T47D (cell line): ENCODE data around the gene STK24.

Source experiments
- DNase-seq, 2 experiments: peaks; one replicate each; pipeline versions ENCODE4 v3.0.0 to v3.0.0-alpha.2; 2011 to 2012; ENCODE audit warnings: low read depth in 1 of 2, low spot score in 1 of 2
- JUND ChIP-seq: IDR thresholded peaks from 2 replicates; pipeline ENCODE4 v1.6.1; 2012; ENCODE audit warnings: low read depth
- in situ Hi-C: cut with HindIII; loops from 2 replicates; pipeline ENCODE4 v1.10.0; 2016; ENCODE audit warnings: low sequenced_read_pairs, low pct_unique_long_range_greater_than_20kb

STK24 gene

DNA sequence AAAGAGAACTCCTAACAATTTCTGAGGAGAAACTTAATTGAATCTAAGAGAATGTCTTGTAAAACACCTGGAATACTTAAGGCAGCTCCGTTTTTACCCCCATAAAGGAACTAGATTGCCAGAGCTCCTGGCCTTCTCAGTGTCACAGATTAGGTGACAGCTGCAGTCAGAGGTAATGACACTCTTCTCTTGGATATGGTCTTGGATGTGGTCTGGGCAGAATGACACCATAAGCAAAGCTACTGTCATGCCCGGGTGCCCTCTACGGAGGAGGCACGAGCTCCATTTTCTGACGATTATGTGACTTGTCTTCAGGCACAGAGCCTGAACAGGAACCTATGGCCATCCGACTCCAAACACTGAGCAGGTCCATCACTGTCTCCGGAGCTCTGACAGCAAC lies 46.7 kb downstream of the STK24 start:
- TF ChIP-seq JUND, result no peak
- no peak for DNase-seq
- in situ Hi-C loops, result no loop called here

DNA sequence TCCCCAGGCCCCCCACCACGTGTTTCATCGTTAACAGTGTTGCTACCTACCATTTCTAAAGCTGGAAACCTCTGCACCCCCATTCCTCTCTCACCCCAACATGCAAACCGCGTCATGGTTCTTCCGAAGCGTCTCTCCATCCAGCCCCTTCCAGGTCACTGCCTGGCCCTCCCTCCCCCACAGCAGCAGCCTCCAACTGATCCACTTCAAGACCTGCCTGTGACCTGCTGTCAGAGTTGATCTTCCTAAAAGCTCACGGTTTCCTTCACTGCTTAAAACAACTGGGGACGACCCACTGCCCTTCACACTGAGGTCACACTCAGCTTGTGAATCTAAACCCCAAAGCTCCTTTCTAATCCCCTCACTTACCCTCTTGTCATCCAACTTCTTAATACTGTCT lies 47.7 kb downstream of the STK24 start:
- no peak for TF ChIP-seq JUND
- DNase-seq, result no peak
- in situ Hi-C loops, result no loop called here

- TF ChIP-seq JUND, result no peak
- in situ Hi-C loops, result no loop called here
- DNase-seq, result no peak
These were observed 48.2 kb downstream of the STK24 start for GRCh38 chr13:98528663-98529064.

GRCh38 chr13:98527526-98527925 lies 49.4 kb downstream of the STK24 start:
- no peak for TF ChIP-seq JUND
- in situ Hi-C loops, result no loop called here
- DNase-seq, result no peak

DNA sequence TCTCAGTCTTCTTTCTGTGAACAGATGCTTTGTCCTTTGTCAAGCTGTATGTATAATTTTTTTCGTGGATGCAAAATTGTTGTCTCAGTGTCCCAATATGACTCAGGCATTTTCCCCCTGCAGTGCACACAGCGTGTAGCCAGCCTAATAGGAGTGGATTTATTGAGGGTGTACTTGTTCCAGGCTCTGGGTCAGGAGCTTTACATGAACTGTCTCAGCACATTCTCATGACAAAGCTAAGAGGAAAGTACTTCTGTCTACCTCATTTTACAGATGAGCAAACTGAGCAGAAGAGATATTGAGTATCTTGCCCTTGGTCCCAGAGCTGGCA lies 50.8 kb downstream of the STK24 start:
- no peak for TF ChIP-seq JUND
- in situ Hi-C loops, result no loop called here
- DNase-seq, result no peak

DNA sequence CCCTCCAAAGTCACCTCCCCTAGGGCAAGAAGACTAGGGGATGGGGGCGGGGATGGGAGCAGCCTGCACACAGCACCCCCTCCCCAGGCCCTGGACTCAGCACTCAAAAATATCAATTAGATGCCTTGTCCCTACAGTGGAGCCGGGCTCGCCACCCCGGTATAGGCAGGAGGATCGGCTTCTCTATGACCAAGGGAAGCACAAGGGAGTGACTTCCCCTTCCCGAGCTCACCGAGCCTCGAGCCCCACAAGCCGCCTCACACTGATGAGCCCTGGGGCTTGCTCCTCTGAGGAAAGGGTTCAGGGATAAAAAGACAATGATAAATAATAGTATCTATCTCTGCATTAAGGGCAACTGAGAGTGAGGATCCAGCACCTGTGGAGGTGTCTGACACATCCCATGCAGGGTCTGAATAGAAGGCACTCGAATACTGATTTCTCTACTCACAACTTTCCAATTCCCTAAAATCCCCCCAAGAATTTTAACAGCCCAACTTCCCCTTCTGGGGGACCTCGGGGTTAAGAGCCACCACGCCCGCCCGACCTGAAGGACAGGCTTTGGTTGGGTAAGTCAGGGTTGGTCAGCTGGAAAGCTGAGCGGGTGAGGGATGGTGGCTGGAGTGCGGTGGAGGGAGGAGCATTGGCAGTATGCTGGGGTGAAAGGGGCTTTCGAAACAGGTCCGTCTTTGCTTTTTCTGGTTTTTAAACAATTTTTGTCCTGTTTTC lies 51.3 kb downstream of the STK24 start:
- TF ChIP-seq JUND, result no peak
- DNase-seq, result no peak

GRCh38 chr13:98524793-98525192 lies 52.1 kb downstream of the STK24 start:
- no peak for TF ChIP-seq JUND
- in situ Hi-C loops, result no loop called here
- no peak for DNase-seq

More for the DNA sequence above, 51.3 kb downstream of the STK24 start:
- in situ Hi-C loops, result no loop called here

- DNase-seq, result no peak
- no peak for TF ChIP-seq JUND
- in situ Hi-C loops, result no loop called here
These were observed 52.5 kb downstream of the STK24 start for GRCh38 chr13:98524391-98524790.

DNA sequence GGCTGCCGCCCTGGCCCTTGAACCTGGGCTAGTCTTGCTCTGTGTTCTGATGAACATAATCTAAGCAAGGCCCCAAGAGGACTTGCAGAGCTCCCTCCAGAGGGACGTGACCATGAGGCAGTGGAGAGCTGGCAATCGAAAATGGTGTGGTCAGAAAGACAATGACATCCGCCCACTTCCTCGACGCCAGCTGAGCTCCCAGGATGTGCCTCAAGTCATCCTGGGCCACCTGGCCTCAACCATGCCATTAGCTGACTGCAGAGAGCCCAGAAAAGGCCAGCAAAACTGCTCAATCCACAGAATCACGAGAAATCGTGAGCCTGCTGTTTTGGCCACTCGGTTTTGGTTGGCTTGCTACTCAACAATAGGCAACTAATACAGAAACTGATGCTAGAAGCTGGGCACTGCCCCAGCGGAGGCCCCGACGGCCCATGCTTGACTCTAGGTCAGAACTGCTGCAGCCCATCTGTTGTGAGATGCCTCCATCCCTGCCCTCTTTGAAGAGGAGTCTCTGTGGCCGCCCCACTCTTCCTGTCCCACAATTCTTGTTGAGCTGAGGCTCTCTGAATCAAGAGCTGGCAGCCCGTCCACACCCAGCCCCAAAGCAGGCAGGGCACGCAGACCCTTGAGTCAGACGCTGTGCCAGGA lies 53.3 kb downstream of the STK24 start:
- no peak for DNase-seq
- TF ChIP-seq JUND, result no peak
- in situ Hi-C loops, result no loop called here

DNA sequence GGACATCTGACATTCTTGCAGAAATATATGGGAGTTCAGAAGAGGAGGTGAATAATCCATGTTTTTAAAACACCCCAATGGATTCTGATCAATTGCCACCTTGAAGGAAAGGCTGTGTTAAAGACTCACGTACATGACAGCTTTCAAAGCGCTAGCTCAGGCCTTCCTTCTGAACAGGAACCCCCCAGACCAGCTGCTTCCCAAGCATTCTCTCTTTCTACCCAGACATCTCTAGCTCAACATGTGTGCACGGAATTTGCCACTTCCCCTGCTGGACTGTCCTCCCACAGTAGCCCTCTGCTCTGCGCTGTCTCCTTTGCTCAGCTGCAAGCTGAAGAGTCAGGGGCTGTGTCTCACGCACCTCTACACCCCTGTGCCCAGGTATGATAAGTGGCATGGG lies 54.5 kb downstream of the STK24 start:
- TF ChIP-seq JUND, result no peak
- in situ Hi-C loops, result no loop called here
- DNase-seq, result no peak

DNA sequence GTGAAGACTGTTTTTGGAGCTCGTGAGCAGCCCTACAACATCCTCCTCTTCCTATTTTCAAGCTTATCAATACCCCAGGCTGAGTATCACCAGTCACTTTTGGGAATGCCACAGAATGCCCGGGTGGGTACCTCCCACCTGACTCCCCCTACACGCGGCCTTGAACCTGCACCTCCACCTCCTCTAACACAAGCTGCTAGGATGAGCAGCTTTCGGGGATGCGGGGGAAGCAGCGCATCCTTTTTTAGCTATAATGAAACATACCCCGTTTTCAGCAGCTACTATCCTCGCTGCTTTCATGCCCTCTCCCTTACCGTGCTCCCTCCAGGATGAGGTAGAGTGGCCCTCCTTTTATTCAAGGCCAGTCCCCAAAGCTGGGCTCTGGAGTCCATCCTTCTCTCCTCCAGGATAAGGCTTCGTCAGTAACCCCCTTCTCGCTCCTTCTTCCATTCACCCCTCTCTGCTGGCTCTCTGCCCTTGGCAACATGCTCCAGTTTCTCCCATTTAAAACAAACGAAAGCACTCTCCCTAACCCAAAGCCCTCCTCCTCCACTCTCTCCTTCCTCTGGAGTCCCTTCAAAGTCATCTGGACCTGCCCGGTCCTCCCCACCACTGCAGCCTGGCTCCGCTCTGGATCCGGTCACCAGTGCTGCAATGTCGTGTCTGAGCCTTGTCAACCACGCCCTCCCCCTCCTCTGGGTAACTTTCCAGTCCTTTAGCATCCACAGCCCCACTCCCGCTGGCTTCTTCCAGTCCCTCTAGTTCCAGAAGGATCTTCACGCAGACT lies 55.3 kb downstream of the STK24 start:
- TF ChIP-seq JUND, result no peak
- in situ Hi-C loops, result no loop called here
- no peak for DNase-seq

GRCh38 chr13:98520674-98521449 lies 56.0 kb downstream of the STK24 start:
- DNase-seq, result no peak
- no peak for TF ChIP-seq JUND
- in situ Hi-C loops, result no loop called here

- no peak for DNase-seq
- in situ Hi-C loops, result no loop called here
These were observed 56.9 kb downstream of the STK24 start for GRCh38 chr13:98519976-98520375.

More at GRCh38 chr13:98519976-98520375, 56.9 kb downstream of the STK24 start:
- TF ChIP-seq JUND, result no peak
